GM12865 (cell line): ENCODE measurements around the gene FBXO15.

Source experiments
- DNase-seq: peaks from one replicate; pipeline ENCODE4 v3.0.0; 2010; ENCODE audit warnings: low read depth
- H3K4me3 ChIP-seq: 2 replicates; pipeline ENCODE4 v1.5.1; 2011; ENCODE audit warnings: mild to moderate bottlenecking, low read depth, low read length, control low read depth
- TF ChIP-seq, protein P1 (sequence below): IDR thresholded peaks from 2 replicates; pipeline ENCODE4 v1.5.1; 2011; ENCODE audit warnings: low read length, control low read depth, low read depth, inconsistent platforms; ENCODE audit not compliant: insufficient read depth; ENCODE audit errors: missing control alignments

FBXO15 gene

DNA sequence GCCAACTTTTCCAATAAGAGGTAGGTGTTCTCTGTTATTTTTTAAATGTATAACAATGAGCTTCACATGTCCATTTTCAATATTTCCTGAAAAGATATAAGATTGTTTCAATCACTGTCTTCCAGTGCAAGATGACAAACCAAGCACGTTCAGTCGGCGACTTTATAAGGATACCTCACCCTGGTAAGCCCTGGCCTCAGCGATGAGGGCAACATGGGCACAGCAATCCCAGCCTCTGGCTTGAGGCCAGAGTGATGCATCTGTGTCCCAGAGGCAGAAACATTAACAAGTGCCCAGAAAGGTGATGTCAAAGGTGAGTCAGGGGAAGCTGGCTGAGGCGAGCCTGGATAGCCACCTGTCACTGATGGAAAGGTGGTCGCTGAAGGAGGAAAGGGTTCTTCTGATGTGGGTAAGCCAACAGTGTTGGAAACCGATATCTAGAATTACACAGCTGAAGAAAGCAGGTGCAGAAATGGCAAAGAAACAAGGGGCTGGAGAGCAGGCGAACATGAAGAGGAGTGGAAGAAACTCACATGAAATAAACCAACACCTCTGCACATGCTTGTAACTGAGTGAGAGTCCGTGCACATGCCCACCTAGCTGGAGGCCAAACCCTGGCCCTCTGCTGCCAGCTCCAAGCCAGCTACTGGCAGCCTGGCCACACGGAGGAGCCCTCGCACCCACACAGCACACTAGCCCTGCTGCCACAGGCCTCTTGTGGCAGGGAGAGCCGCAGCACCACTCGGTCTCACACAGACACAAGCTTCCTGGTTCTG, 65.5 kb downstream of the FBXO15 start:
- DNase-seq = peak; percentile 70
- TF ChIP-seq, protein P1, sequence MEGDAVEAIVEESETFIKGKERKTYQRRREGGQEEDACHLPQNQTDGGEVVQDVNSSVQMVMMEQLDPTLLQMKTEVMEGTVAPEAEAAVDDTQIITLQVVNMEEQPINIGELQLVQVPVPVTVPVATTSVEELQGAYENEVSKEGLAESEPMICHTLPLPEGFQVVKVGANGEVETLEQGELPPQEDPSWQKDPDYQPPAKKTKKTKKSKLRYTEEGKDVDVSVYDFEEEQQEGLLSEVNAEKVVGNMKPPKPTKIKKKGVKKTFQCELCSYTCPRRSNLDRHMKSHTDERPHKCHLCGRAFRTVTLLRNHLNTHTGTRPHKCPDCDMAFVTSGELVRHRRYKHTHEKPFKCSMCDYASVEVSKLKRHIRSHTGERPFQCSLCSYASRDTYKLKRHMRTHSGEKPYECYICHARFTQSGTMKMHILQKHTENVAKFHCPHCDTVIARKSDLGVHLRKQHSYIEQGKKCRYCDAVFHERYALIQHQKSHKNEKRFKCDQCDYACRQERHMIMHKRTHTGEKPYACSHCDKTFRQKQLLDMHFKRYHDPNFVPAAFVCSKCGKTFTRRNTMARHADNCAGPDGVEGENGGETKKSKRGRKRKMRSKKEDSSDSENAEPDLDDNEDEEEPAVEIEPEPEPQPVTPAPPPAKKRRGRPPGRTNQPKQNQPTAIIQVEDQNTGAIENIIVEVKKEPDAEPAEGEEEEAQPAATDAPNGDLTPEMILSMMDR = peak; percentile 36
- no peak overlapping the region for H3K4me3 ChIP-seq

DNA sequence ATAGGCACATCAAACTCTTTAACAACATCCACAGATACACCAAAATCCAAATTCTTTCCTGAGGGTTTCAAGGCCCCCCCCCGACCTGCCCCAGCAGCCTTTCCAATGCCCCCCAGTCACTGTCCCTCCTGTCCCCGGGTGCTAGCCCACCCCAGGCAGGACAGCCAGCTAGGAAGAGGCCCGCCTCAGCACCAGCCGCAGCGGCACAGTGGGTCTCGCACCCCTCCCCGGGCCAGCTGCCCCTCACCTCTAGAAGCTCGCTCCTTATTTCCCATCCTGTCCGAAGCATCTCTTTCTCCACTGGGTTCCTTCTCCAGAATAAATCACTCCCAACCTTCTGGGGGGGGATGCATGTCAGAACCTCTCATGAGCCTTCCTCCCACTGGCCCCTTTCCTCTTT, 69.4 kb downstream of the FBXO15 start:
- DNase-seq = no peak
- TF ChIP-seq, protein P1 = no peak
- no peak overlapping the region for H3K4me3 ChIP-seq

DNA sequence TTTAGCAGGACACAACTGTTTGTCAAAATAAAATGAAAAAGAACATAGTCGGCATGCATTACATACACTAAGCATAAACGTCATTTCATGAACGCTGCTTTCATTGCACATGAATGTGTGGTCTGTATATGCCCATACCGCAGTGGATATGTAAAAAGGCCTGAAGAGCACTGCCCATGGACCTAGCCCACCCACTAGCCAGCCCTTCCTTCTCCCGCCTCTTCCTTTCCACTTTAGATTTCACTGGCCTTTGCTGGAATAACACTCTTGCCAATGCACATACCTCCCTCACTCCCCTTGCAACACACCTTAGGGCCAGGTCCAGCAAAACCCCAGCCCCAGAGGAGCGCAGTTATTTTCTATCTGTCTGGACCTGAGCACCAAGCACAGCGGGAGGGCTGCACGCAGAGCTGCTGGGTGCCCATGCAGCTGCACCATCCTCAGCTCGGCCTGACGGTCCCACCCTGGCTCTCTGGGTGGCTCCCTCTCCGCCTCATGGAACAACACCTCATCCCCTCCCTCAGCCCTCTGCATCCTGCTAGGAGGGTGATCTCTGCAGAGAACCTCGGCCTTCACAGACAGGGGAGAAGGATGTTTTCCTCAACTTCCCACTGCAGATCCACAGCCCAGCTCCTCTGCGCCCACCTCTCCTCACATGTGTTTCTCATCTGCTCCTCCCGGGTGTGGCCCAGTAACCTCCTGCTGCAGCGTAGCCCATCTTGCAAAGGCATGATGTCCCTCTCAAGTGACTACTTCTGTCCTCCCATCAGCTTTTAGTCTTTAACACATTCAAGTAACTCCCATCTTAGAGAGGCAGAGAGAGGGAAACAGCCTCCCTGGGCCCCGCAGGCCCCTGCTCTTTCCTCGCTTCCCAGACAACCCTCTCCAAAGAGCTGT, 72.7 kb downstream of the FBXO15 start:
- no peak for DNase-seq
- TF ChIP-seq, protein P1 = no peak
- no peak overlapping the region for H3K4me3 ChIP-seq

DNA sequence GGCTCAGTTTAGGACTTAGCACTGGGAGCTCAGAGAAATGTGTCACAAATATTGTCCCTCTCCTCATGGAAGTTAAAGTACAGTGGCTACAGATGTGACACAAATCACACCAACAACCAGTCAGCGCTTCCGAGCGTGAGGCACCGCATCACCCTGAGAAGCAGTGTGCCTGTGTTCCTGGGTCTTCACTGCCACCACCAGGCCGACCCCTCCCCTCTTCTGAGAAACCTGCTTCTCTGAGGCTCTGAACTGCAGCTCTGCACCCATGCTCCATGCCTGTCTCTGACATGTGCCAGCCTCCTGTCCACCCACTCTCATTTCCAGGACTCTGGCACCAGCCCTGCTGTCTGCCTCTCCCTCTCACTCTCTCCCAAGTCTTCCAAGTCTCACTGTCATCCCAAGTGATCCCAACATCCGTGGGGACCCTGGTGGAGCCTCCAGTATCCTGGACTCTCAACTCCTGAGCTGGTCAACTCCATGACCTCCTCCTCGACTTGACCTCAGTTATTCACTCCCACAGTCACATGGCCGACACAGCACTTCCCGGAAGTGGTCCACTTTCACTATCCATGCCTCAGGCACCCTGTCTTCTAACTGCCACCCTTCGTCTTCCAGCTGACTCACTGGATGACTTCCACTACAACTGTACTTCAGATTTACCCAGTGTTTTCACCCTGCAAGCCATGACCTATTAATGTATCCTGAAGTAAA, 73.5 kb downstream of the FBXO15 start:
- DNase-seq = no peak
- TF ChIP-seq, protein P1 = no peak

DNA sequence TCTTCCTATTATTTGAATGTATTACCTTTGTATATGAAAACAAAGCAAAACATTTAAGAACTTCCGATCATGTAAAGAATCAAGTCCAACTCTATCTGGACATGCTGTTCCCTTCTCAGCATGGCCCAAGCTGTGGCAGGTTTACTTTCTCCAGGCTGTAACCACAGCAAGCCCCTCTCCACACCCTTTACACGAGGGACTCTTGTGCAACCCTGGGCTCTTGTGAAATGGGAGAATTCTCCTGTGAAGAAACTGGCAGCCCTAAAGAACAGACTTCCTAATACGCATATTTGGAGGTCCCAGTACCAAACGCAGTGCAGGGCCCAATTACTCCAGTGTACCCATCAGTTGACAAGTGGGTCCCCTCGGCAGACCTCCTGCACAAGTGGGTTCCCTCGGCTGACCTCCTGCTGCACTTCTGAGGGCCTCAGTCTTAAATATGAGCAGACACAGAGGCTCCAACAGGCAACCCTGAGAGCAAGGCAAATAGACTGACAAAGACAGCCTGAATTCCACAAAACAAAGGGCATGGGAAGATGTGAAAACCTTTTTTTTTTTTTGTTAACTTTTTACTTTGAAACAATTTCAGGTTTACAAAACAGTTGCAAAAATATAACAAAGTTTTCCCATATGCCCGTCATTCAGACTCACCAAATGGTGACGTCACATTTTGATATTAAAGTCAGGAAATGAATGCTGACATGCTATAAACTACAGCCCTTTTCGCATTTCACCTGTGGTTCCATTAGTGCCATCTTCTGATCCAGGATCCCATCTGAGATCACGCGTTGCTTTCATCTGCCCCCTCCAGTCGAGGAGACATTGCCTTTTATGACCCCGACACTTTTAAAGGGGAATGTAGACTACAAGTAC, 78.2 kb downstream of the FBXO15 start:
- H3K4me3 ChIP-seq = no peak overlapping the region
- no peak for DNase-seq
- TF ChIP-seq, protein P1 = no peak

More for the DNA sequence above, 73.5 kb downstream of the FBXO15 start:
- H3K4me3 ChIP-seq = no peak overlapping the region

DNA sequence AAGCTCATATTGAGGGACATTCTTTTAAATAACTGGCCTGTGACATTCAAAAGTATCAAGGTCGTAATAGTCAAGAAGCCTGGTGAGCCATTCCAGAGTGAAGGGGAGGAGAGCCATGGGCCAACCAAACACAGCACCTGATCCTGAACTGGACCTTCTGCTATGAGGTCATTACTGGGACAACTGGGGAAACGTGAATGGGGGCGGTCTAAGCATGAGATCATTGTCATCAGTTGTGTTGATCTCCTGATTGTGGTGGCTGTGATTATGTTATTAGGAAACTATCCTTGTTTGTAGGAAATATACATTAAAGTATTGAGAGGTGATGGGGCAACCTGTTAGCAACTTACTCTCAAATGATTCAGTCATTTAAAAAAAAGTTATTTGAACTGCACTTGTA, 79.3 kb downstream of the FBXO15 start:
- no peak overlapping the region for H3K4me3 ChIP-seq
- TF ChIP-seq, protein P1 = no peak
- no peak for DNase-seq
